Stimulated activated CD8-positive, alpha-beta memory T cell treated with anti-CD3 and anti-CD28 coated beads, Interleukin-7, amount 100 ng/mL, for 24 hours (primary cell): Measurements from ENCODE around the gene EEPD1.

Experiments
- DNase-seq: peaks from one replicate; pipeline ENCODE4 v3.0.0-alpha.2; 2020; ENCODE audit warnings: low read depth

EEPD1 gene

DNA sequence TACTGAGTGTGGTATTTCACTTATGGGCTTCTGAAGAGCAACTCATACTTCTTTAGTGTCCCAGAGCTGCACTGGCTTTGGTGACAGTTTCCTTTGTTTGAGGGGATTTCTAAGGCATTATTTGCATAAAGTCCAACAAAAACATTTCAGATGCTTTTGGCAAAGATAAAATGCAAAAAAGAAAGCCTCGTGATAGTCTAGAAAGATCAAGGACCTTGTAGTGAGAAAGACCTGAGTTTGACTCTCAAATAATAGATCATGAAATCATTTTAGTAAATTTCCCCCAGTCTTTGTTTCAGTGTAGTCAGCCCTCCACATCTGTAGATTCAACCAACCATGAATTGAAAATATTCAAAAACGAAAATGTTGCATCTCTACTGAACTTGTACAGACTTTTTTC is 107.4 kb downstream of the EEPD1 start:
- no peak for DNase-seq

GRCh38 chr7:36261019-36261754 is 108.1 kb downstream of the EEPD1 start:
- no peak for DNase-seq

DNA sequence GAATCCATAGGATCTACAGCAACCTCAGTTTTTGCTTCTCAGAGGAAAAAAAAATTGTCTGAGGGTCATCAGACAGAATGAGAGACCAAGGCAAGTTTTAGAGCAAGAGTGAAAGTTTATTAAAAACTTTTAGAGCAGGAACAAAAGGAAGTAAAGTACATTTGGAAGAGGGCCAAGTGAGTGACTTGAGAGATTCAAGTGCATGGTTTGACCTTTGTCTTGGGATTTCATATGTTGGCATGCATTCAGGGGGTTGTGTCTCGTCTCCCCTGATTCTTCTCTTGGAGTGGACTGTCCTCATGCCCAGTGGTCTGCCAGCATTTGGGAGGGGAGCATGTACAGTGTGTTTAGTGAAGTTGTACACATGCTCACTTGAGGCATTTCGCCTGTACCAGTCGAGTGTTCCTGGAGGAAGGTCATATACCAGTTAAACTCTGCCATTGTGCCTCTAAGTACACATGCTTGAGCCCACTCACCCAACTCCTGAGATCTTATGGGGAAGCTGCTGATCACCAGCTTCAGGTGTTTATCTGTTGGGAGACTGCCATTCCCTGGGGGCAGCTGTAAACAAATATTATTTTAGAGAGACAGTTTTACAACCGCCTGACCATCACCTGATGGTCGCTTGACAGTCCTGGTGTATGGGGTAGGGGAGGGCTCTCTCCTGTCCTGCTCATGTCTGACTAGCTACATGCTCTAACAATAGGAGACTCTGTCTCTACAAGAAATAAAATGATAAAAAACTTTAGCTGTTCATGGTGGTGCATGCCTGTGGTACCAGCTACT is 109.4 kb downstream of the EEPD1 start:
- no peak for DNase-seq

DNA sequence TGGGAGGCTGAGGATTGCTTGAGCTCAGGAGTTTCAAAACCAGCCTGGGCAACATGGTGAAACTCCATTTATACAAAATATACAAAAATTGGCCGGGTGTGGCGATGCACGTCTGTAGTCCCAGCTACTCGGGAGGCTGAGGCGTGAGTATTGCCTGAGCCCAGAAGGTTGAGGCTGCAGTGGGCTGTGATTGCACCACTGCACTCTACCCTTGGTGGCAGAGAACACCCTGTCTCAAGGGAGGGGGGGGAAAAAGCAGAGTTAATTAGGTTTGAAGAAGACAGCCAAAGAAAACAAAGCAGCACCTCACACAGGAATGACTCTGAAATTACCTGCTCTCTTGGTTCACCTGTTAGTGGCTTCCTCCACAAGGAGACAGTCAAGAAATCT is 110.0 kb downstream of the EEPD1 start:
- DNase-seq = no peak

- DNase-seq = no peak
These were observed 111.2 kb downstream of the EEPD1 start for GRCh38 chr7:36264123-36264801.

GRCh38 chr7:36264913-36265516 is 112.0 kb downstream of the EEPD1 start:
- no peak for DNase-seq

GRCh38 chr7:36265680-36266079 is 112.6 kb downstream of the EEPD1 start:
- no peak for DNase-seq

DNA sequence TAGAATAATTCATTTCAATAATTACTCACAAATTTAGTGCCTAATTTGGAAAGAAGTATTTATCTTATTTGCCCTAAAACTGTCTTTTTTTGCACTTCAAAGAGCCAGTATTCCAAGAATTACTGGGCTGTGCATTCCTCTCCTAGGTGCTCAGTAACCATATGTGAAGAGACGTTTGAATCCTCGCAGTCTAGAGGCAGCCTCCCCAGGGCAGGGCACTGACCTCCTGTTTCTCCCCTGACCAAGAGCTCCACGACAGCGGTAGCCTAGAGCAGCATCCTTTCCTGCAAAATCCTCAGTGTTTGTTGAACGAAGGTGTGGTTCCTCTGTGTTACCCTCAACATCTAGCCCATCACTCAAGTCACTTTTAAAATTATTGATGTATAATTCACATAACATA is 113.1 kb downstream of the EEPD1 start:
- no peak for DNase-seq

DNA sequence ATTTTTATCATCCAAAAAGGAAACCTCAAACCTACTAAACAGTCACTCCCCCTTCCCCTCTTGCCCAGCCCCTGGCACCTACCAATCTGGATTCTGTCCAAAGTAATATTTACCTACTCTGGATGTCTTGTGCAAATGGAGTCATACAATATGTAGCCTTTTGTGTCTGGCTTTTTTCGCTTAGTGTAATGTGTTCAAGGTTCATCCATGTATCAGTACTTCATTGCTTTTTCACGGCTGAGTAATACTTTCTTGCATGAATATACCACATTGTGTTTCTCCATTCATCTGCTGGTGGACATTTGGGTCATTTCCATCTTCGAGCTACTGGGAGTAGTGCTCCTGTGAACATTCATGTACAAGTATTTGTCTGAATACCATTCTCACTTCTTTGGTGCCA is 113.6 kb downstream of the EEPD1 start:
- no peak for DNase-seq

DNA sequence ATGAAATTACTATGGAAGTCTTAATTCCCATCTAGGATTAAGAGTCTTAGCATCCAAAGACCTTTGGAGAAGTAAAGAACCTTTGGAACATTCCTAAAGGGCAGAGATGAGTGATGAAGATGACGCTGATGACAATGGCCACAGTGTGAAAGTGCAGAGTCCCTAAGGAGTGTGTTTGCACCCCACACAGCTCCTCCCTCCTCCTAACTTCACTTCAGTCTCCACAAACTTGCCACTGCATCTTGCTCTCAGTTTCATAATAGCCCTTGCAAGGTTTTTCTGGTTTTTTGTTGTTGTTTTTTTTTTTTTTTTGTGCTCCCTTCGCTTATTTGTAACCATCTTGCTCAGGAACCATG is 119.1 kb downstream of the EEPD1 start:
- no peak for DNase-seq

DNA sequence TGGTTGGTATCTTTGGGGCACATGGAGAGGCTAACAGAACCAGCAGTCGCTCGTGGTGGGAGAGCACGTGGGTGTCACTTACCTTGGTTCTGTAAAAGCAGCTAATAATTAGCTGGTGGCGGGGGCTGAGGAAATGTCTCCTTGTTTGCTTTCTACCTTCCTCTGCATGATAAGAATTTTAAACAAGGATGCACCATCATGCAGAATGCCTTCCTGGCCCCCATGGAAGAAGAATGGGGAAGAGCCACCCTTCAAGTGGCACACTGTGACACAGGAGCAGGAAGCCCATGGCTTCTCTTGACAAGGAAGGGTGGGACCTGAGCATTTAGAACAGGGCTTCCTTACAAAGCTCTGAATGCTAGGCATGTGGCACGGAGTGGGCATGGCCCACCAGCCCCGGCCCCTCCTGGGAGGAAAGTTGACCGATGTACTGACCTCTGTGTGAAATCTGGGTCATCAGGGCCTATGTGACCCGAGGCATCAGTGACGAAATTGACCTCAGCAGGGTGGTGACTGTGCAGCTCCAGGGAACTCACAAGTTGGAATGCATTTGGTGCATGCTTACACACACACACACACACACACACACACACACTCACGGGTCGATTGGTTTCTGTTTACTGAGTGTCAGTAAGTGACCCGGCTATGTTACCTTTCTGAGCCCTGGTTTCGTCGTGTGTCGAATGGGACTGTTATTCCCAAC is 119.7 kb downstream of the EEPD1 start:
- no peak for DNase-seq

DNA sequence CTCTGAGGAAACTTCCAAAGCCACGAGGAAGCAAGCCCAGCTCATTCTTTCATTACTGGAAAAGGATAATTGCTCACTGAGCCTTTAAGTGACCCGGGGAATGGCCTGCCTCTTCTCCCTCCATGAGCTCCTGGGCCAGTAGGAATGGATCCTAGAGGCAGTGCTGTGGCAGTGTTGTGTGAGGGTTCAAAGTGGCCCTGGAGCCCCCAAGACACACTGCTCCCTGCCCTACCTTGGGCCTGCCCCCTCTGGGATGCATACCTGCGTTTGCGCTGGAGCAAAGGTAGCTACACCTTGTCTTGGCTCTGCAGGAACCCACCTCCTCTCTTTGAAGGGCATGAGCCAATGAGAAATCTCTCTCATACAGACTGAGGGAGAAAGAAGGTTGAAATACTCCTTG is 120.8 kb downstream of the EEPD1 start:
- no peak for DNase-seq

DNA sequence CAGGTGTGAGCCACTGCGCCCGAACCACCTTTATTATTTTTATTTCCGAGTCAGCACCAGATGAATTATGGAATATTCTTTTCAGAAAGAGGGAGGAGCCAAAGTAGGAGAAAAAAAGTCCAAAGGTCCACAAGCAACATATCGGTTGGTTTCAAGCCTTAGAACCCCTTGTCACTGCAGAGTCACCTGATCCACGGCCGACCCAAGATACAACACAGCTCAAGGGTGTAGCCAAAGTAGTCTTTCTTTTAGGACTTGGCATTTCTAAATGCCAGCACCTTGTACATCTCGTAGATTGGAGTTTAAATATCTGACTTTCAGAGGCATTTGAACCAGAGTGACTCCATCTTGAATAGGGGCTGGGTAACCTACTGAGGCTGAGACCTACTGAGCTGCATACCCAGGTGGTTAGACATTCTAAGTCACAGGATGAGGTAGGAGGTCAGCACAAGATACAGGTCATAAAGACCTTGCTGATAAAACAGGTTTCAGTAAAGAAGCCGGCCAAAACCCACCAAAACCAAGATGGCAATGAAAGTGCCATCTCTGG is 122.8 kb downstream of the EEPD1 start:
- no peak for DNase-seq

DNA sequence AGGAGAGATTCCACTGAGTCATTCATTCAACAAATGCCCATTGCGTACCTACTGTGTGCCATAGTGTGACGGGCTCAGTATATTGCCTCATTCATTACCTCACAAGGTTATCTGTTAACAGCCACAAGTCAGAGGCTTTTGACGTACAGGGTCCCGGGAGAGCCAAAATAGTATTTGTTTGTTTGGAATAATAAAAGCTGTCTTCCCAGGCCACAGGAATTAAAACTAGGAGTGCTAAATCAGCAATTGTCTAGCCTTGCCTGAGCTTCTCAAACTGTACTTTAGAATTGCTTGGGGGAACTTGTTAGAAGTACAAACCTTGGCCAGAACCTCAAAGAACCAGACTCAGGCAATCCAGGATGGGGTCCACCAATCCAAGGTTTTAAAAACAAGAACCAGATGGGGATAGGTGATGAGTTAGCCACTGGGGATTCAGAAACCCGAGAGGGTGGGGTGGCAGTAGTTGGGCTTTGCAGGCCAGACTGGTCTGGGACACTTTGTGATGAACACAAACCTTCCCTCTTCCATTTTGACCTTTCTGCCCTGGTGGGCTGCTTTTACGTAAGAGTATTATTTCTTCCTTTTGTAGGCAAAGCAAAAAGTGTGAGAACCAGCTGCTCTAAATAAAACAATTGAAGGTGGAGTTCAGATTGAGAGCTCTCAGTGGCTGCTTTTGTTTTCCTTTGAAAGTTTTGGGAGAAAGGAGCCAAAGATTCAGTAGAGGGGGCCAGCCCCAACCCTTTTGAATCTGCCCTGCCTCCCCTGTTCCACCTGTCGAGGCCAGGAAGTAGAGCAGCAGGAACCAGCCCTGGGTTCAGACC is 123.6 kb downstream of the EEPD1 start:
- DNase-seq = no peak

GRCh38 chr7:36277249-36277542 is 124.1 kb downstream of the EEPD1 start:
- no peak for DNase-seq

GRCh38 chr7:36278069-36278619 is 125.1 kb downstream of the EEPD1 start:
- no peak for DNase-seq

DNA sequence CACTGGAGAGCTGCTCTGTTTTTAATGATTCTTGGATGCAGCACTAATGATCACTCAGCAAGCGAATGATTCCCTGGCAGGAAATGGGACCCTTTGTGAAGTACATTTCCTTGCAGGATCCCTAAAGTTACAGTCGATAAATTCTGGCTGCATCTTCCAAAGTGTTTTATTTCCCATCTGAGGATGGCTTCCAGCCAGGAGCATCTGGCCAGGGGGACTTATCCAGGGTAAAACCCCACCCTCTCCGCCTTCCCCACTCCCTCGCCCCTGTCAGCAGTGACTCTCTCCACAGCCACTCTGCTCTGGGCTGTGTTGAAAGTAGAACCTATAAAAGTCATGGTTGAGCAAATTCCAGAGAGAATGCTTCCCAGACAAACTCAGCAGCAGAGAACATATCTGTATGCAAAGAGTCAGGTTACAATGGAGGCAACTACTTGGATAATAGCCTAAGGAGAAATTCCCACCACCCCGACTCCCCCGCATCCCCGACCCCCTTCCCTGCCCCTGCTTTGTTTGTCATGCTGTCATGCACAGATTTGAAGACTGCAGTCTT is 125.6 kb downstream of the EEPD1 start:
- DNase-seq = no peak

GRCh38 chr7:36279200-36279925 is 126.3 kb downstream of the EEPD1 start:
- no peak for DNase-seq

DNA sequence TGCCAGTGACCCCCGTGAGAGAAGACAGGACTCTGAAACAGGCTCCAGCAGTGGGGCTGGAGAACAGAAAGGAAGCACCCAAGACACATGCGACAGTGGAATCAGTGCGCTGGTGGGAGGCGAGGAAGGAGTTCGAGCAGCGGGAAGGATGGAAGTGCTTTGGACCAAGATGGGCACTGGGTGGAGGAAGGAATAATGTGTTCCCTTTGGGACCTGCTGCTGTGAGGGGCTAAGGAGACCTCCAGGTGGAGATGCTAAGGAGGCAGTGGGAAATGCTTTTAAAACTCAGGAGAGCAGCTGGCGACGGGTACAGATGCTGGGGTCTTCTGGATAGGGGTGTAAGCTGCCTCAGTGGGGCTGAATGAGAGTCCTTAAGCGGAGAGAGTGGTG is 126.9 kb downstream of the EEPD1 start:
- DNase-seq = no peak
